A549 (cell line): ENCODE measurements around the gene TCF4. TPM values are rescaled to one million over a fixed set of nuclear protein-coding genes. Genes with fewer than 3 reads are reported as not detected.

ENCODE experiments used
- ATAC-seq, 2 experiments: fragments of 200-7000 bp in 1 of 2; fragments of >200 bp in 1 of 2; cut with Nextera tagmentation in 1 of 2; cut with Tn5 transposase in 1 of 2; 3 replicates each; pipeline versions ENCODE4 v1.8.0 to v1.9.1; 2018 to 2020; ENCODE audit warnings: mild to moderate bottlenecking in 1 of 2, moderate library complexity in 1 of 2
- CTCF ChIA-PET: fragments of 300-600 bp; sonication (Branson Sonifier 250); formaldehyde crosslinking; extraction: SDS; loops from one replicate; lab custom pipeline; 2021; ENCODE audit warnings: antibody characterized with exemption, inconsistent platforms; lab: Yijun Ruan, JAX
- POLR2A ChIA-PET: fragments of 350-600 bp; formaldehyde crosslinking; extraction: SDS; loops from one replicate; lab custom pipeline; 2021; ENCODE audit warnings: antibody characterized with exemption, inconsistent platforms; lab: Yijun Ruan, JAX
- DNase-seq, 2 experiments: peaks; one replicate each; pipeline versions ENCODE4 v3.0.0 to v3.0.0-alpha.2; 2011 to 2016; ENCODE audit warnings: low read depth in 1 of 2, low spot score in 1 of 2
- FAIRE-seq: peaks from 2 replicates; lab custom pipeline; 2011; peaks lifted over from hg19 to GRCh38; lab: Jason Lieb, UNC
- H3K27ac ChIP-seq, 2 experiments: fragments of >200 bp; sonication (Bioruptor Twin); formaldehyde crosslinking; 3 replicates each; pipeline ENCODE4 v1.5.1; 2016 to 2017
- H3K4me1 ChIP-seq: fragments of >200 bp; sonication (Bioruptor Twin); formaldehyde crosslinking; 3 replicates; pipeline ENCODE4 v1.6.1; 2016
- H3K4me2 ChIP-seq: fragments of >200 bp; sonication (Bioruptor Twin); formaldehyde crosslinking; 3 replicates; pipeline ENCODE4 v1.6.1; 2016
- H3K4me3 ChIP-seq: fragments of >200 bp; sonication (Bioruptor Twin); formaldehyde crosslinking; 3 replicates; pipeline ENCODE4 v1.5.1; 2016
- H3K9me3 ChIP-seq: fragments of >200 bp; sonication (Bioruptor Twin); formaldehyde crosslinking; 3 replicates; pipeline ENCODE4 v1.6.1; 2016
- BCL3 ChIP-seq: fragments of >200 bp; sonication (Bioruptor Twin); formaldehyde crosslinking; IDR thresholded peaks from 3 replicates; pipeline ENCODE4 v1.6.1; 2016
- CHD2 ChIP-seq: fragments of 150-350 bp; IDR thresholded peaks from 2 replicates; pipeline ENCODE4 v1.6.1; 2014; ENCODE audit warnings: low read length; ENCODE audit not compliant: partially characterized antibody
- CTCF ChIP-seq: fragments of >200 bp; sonication (Bioruptor Twin); formaldehyde crosslinking; IDR thresholded peaks from 3 replicates; pipeline ENCODE4 v1.5.1; 2016
- EHMT2 ChIP-seq: fragments of 200-600 bp; sonication (generic); IDR thresholded peaks from 2 replicates; pipeline ENCODE4 v1.6.1; 2016; ENCODE audit warnings: antibody characterized with exemption, low read depth, mild to moderate bottlenecking, moderate library complexity
- EP300 ChIP-seq, 2 experiments: fragments of >200 bp; sonication (Bioruptor Twin); formaldehyde crosslinking; IDR thresholded peaks; 2 replicates in 1 of 2; 3 replicates in 1 of 2; pipeline ENCODE4 v1.6.1; 2016 to 2017
- HDAC2 ChIP-seq: fragments of 200-600 bp; sonication (generic); IDR thresholded peaks from 2 replicates; pipeline ENCODE4 v1.6.1; 2016
- JUN ChIP-seq, 2 experiments: fragments of >200 bp; sonication (Bioruptor Twin); formaldehyde crosslinking; IDR thresholded peaks; 2 replicates in 1 of 2; 3 replicates in 1 of 2; pipeline ENCODE4 v1.6.1; 2016 to 2017
- KDM5A ChIP-seq: fragments of 200-600 bp; sonication (generic); IDR thresholded peaks from 2 replicates; pipeline ENCODE4 v1.6.1; 2016; ENCODE audit warnings: antibody characterized with exemption, mild to moderate bottlenecking
- MYC ChIP-seq: IDR thresholded peaks from 2 replicates; pipeline ENCODE4 v1.6.1; 2012; ENCODE audit warnings: mild to moderate bottlenecking, inconsistent platforms, low read length, improper control_type of control experiment, borderline replicate concordance
- PBX3 ChIP-seq: IDR thresholded peaks from 2 replicates; pipeline ENCODE4 v1.6.1; 2012
- PHF8 ChIP-seq: fragments of 200-600 bp; sonication (generic); IDR thresholded peaks from 2 replicates; pipeline ENCODE4 v1.6.1; 2016; ENCODE audit warnings: low read depth, mild to moderate bottlenecking, antibody characterized with exemption, moderate library complexity, borderline replicate concordance
- POLR2AphosphoS2 ChIP-seq: conservative IDR thresholded peaks from 2 replicates; pipeline ENCODE4 v1.6.1; 2012; ENCODE audit warnings: low read length, improper control_type of control experiment, inconsistent platforms
- RAD21 ChIP-seq, 2 experiments: fragments of >200 bp in 1 of 2; sonication (Bioruptor Twin) in 1 of 2; formaldehyde crosslinking in 1 of 2; IDR thresholded peaks in 1 of 2; conservative IDR thresholded peaks in 1 of 2; 2 replicates in 1 of 2; 3 replicates in 1 of 2; pipeline ENCODE4 v1.6.1; 2012 to 2018; ENCODE audit warnings: inconsistent platforms in 1 of 2
- REST ChIP-seq: fragments of 200-600 bp; sonication (generic); IDR thresholded peaks from 2 replicates; pipeline ENCODE4 v1.6.1; 2016; ENCODE audit warnings: antibody characterized with exemption, mild to moderate bottlenecking, moderate library complexity
- TFCP2L1 ChIP-seq: fragments of 250-450 bp; sonication (Bioruptor Pico); IDR thresholded peaks from 2 replicates; pipeline ENCODE4 v1.5.0; 2021; ENCODE audit warnings: mild to moderate bottlenecking
- TP53 ChIP-seq: fragments of 250-450 bp; sonication (Bioruptor Pico); IDR thresholded peaks from 2 replicates; pipeline ENCODE4 v1.5.0; 2021; ENCODE audit warnings: mild to moderate bottlenecking, moderate library complexity
- ZC3H11A ChIP-seq: fragments of 450-650 bp; IDR thresholded peaks from 2 replicates; pipeline ENCODE4 v1.6.1; 2014; ENCODE audit warnings: antibody characterized with exemption, mild to moderate bottlenecking
- ZNF302 ChIP-seq: fragments of 250-450 bp; sonication (Bioruptor Pico); IDR thresholded peaks from 2 replicates; pipeline ENCODE4 v1.9.0; 2021; ENCODE audit warnings: inconsistent platforms, mild to moderate bottlenecking, moderate library complexity
- ZSCAN20 ChIP-seq: fragments of 250-450 bp; sonication (Bioruptor Pico); IDR thresholded peaks from 2 replicates; pipeline ENCODE4 v1.8.0; 2022; ENCODE audit warnings: mild to moderate bottlenecking, moderate library complexity
- WGBS: methylation state at CpG from one replicate; pipeline ENCODE4 v1.1.6; 2017; ENCODE audit errors: missing lambda C conversion rate; 5-methylcytosine and 5-hydroxymethylcytosine counted together
- polyA plus RNA-seq, 4 experiments: library from polyadenylated mRNA; depleted of rRNA in 3 of 4; stranded (reverse); fragments of >200 nt; fragmentation: RNase III in 1 of 4; extraction: RNeasy Plus Mini Kit Qiagen cat#74134 plus additional on column Dnase treatment in 1 of 4; gene quantifications; 2 replicates in 3 of 4; 3 replicates in 1 of 4; pipeline ENCODE4 v1.2.3, GENCODE V29; 2011 to 2017

The TCF4 gene
- polyA plus RNA-seq, 2 of the 4 experiments (the other 2 are of a cell fraction): 3.0 to 4.0 TPM

- H3K4me2 ChIP-seq: no peak overlapping the region
- 49% methylated on average over 4 of the region's 4 CpGs for WGBS
- no peak for TF ChIP-seq HDAC2
- TF ChIP-seq PHF8: no peak
- no peak for TF ChIP-seq MYC
- no peak for TF ChIP-seq CTCF
- no peak for TF ChIP-seq ZC3H11A
- no peak for TF ChIP-seq ZNF302
- no peak for TF ChIP-seq EHMT2
- TF ChIP-seq CHD2: no peak
- TF ChIP-seq TP53 (CRISPR knock-in tag): no peak
- TF ChIP-seq JUN (IDR thresholded peaks at IDR 0.05): no peak
- TF ChIP-seq TFCP2L1: no peak
- TF ChIP-seq KDM5A: no peak
- no peak for TF ChIP-seq POLR2AphosphoS2
- TF ChIP-seq RAD21 (conservative IDR thresholded peaks at IDR 0.05 in 1 of 2, IDR thresholded peaks at IDR 0.05 in 1 of 2): no peak
- TF ChIP-seq BCL3: no peak
- TF ChIP-seq, all 56 proteins: peak for 0
- no peaks in the 10 kb centered on the region for H3K9me3 ChIP-seq
- DNase-seq (no peak), FAIRE-seq (no peak), ATAC-seq (no peak)
- ChIA-PET CTCF (interaction anchor here (1.3 kb wide), 1 partner anchor 15 kb away, joined by 3 read pairs; no protein-coding TSS in a partner anchor), POLR2A (no interaction called here)
- H3K27ac ChIP-seq: no peak overlapping the region
- H3K4me3 ChIP-seq: no peak overlapping the region
- no peaks in the 10 kb centered on the region for H3K4me1 ChIP-seq
These were observed 259.7 kb downstream of the TCF4 start for GRCh38 chr18:55328301-55328700.

GRCh38 chr18:55327454-55327853 lies 260.5 kb downstream of the TCF4 start:
- Histone ChIP-seq H3K27ac (no peak overlapping the region), H3K4me3 (no peak overlapping the region), H3K9me3 (no peaks in the 10 kb centered on the region), H3K4me2 (no peak overlapping the region), H3K4me1 (no peaks in the 10 kb centered on the region)
- ATAC-seq (no peak), DNase-seq (no peak), FAIRE-seq (no peak)
- POLR2A ChIA-PET: no interaction called here
- WGBS: 86% methylated on average over 1 of the region's 1 CpG
- TF ChIP-seq EP300 (IDR thresholded peaks at IDR 0.05) (no peak), REST (no peak)
- CTCF ChIA-PET: no interaction called here

GRCh38 chr18:55326134-55326533 lies 261.9 kb downstream of the TCF4 start:
- DNase-seq (no peak), ATAC-seq (no peak), FAIRE-seq (no peak)
- H3K4me1 ChIP-seq: no peaks in the 10 kb centered on the region
- no peak overlapping the region for H3K27ac ChIP-seq
- no peak overlapping the region for H3K4me2 ChIP-seq
- ChIA-PET CTCF (interaction anchor here (1.3 kb wide), 1 partner anchor 92 kb away, joined by 7 read pairs; no protein-coding TSS in a partner anchor), POLR2A (no interaction called here)
- H3K4me3 ChIP-seq: no peak overlapping the region
- no peaks in the 10 kb centered on the region for H3K9me3 ChIP-seq
- TF ChIP-seq ZC3H11A: no peak
- no peak for TF ChIP-seq PBX3
- no peak for TF ChIP-seq REST
- TF ChIP-seq HDAC2: no peak
- TF ChIP-seq ZSCAN20 (CRISPR knock-in tag): no peak
- no peak for TF ChIP-seq CTCF
